ENCODE results near the gene PRRC2A.

The PRRC2A gene

GRCh38 chr6:31645325-31645724 is 24.8 kb downstream of the PRRC2A start:
- in situ Hi-C loops (cut with MboI; ENCODE audit: low pct_unique_long_range_greater_than_20kb, low sequenced_read_pairs, unreplicated experiment) = no loop called here
- DNase-seq (ENCODE audit: low spot score) = no peak
- TF ChIP-seq CTCF (IDR thresholded peaks at IDR 0.05; ENCODE audit: extremely low read depth, insufficient read depth, missing control alignments) = no peak

GRCh38 chr6:31651602-31652191 is 31.2 kb downstream of the PRRC2A start:
- peak; percentile 73 for DNase-seq (ENCODE audit: low spot score)
- TF ChIP-seq CTCF (IDR thresholded peaks at IDR 0.05; ENCODE audit: extremely low read depth, insufficient read depth, missing control alignments) = no peak
- in situ Hi-C loops (cut with MboI; ENCODE audit: low pct_unique_long_range_greater_than_20kb, low sequenced_read_pairs, unreplicated experiment) = no loop called here

GRCh38 chr6:31652925-31653724 is 32.6 kb downstream of the PRRC2A start:
- in situ Hi-C loops (cut with MboI; ENCODE audit: low pct_unique_long_range_greater_than_20kb, low sequenced_read_pairs, unreplicated experiment) = no loop called here
- DNase-seq (ENCODE audit: low spot score) = peak; percentile 93

GRCh38 chr6:31654574-31655348 is 34.2 kb downstream of the PRRC2A start:
- DNase-seq (ENCODE audit: low spot score) = no peak
- TF ChIP-seq CTCF (IDR thresholded peaks at IDR 0.05; ENCODE audit: extremely low read depth, insufficient read depth, missing control alignments) = no peak
- in situ Hi-C loops (cut with MboI; ENCODE audit: low pct_unique_long_range_greater_than_20kb, low sequenced_read_pairs, unreplicated experiment) = no loop called here

More at GRCh38 chr6:31652925-31653724, 32.6 kb downstream of the PRRC2A start:
- no peak for TF ChIP-seq CTCF (IDR thresholded peaks at IDR 0.05; ENCODE audit: extremely low read depth, insufficient read depth, missing control alignments)

- in situ Hi-C loops (cut with MboI; ENCODE audit: low pct_unique_long_range_greater_than_20kb, low sequenced_read_pairs, unreplicated experiment) = no loop called here
- DNase-seq (ENCODE audit: low spot score) = no peak
- no peak for TF ChIP-seq CTCF (IDR thresholded peaks at IDR 0.05; ENCODE audit: extremely low read depth, insufficient read depth, missing control alignments)
These were observed 35.1 kb downstream of the PRRC2A start, which contains the start of gene APOM for GRCh38 chr6:31655349-31656237. TSS of gene APOM (plus strand) at chr6:31655894. CDS start at chr6:31655967, 73 bp downstream.
